OCI-LY7 (cell line): Measurements from ENCODE around the gene RPS14. TPM values are rescaled to one million over a fixed set of nuclear protein-coding genes. Genes with fewer than 3 reads are reported as not detected.

Source experiments
- BruUV-seq: library from RNA; stranded (reverse); fragments of 400-500 nt; replicated peaks from 2 replicates; lab custom pipeline; 2021; lab: Mats Ljungman, UMichigan
- CTCF ChIA-PET: fragments of 300-600 bp; sonication (Branson Sonifier 250); formaldehyde crosslinking; loops from one replicate; lab custom pipeline; 2022; ENCODE audit warnings: antibody characterized with exemption; ENCODE audit not compliant: unreplicated experiment; lab: Charles Lee
- POLR2A ChIA-PET: fragments of 300-600 bp; sonication (Branson Sonifier 250); formaldehyde crosslinking; loops from one replicate; lab custom pipeline; 2022; ENCODE audit warnings: antibody characterized with exemption; lab: Charles Lee
- DNase-seq: peaks from one replicate; pipeline ENCODE4 v3.0.0-alpha.2; 2015; ENCODE audit warnings: low spot score
- H2AFZ ChIP-seq: fragments of 200-600 bp; sonication (generic), shearing (Covaris generic); 2 replicates; pipeline ENCODE4 v1.6.1; 2014; ENCODE audit warnings: mild to moderate bottlenecking, antibody characterized with exemption, low read length, moderate library complexity
- H3K27ac ChIP-seq: fragments of 200-600 bp; sonication (generic); 2 replicates; pipeline ENCODE4 v1.5.1; 2014; ENCODE audit warnings: mixed run types, low read depth, mild to moderate bottlenecking, moderate library complexity, low read length, inconsistent platforms; ENCODE audit not compliant: poor library complexity, severe bottlenecking
- H3K36me3 ChIP-seq: fragments of 200-600 bp; sonication (generic); 2 replicates; pipeline ENCODE4 v1.6.1; 2014; ENCODE audit warnings: mild to moderate bottlenecking, antibody characterized with exemption, low read length, moderate library complexity, mixed read lengths; ENCODE audit not compliant: insufficient read depth
- H3K4me1 ChIP-seq: fragments of 200-600 bp; sonication (generic); 2 replicates; pipeline ENCODE4 v1.5.1; 2014; ENCODE audit warnings: mild to moderate bottlenecking, low read length; ENCODE audit not compliant: insufficient read depth, poor library complexity, severe bottlenecking
- H3K4me2 ChIP-seq: fragments of 200-600 bp; sonication (generic); 2 replicates; pipeline ENCODE4 v1.6.1; 2014; ENCODE audit warnings: mild to moderate bottlenecking, low read length
- H3K4me3 ChIP-seq: fragments of 200-600 bp; sonication (generic); 2 replicates; pipeline ENCODE4 v1.5.1; 2014; ENCODE audit warnings: mild to moderate bottlenecking, low read depth, low read length; ENCODE audit not compliant: poor library complexity, severe bottlenecking
- H3K79me2 ChIP-seq: fragments of 200-600 bp; sonication (generic); 2 replicates; pipeline ENCODE4 v1.6.1; 2016; ENCODE audit warnings: low read depth, mild to moderate bottlenecking, low read length, moderate library complexity, mixed read lengths; ENCODE audit not compliant: insufficient read depth
- H3K9me2 ChIP-seq: fragments of 200-600 bp; sonication (generic); 2 replicates; pipeline ENCODE4 v1.6.1; 2016; ENCODE audit warnings: mild to moderate bottlenecking, low read length, mixed read lengths; ENCODE audit not compliant: insufficient read depth
- H3K9me3 ChIP-seq: fragments of 200-600 bp; sonication (generic); 2 replicates; pipeline ENCODE4 v1.6.1; 2014; ENCODE audit warnings: mild to moderate bottlenecking, mixed run types, low read length, mixed read lengths
- H4K20me1 ChIP-seq: fragments of 200-600 bp; sonication (generic); 2 replicates; pipeline ENCODE4 v1.6.1; 2014; ENCODE audit warnings: mild to moderate bottlenecking, antibody characterized with exemption, low read length, moderate library complexity, mixed read lengths; ENCODE audit not compliant: insufficient read depth
- EZH2phosphoT487 ChIP-seq: fragments of 200-600 bp; sonication (generic); IDR thresholded peaks from 2 replicates; pipeline ENCODE4 v1.6.1; 2018; ENCODE audit warnings: low read depth, borderline replicate concordance, mild to moderate bottlenecking, mixed run types, antibody characterized with exemption, low read length, moderate library complexity, mixed read lengths
- intact Hi-C: fragments of 100-400 bp; cut with micrococcal nuclease; formaldehyde crosslinking; loops from one replicate; pipeline ENCODE4 v1.10.0; 2022; ENCODE audit not compliant: unreplicated experiment
- total RNA-seq, 2 experiments: library from RNA; depleted of rRNA in 1 of 2; stranded (reverse); fragments of >200 nt in 1 of 2; shearing (Covaris generic) in 1 of 2; gene quantifications; 2 replicates each; pipeline ENCODE4 v1.2.3, GENCODE V29; 2014 to 2022
- TF ChIP-seq, protein P1 (sequence below): fragments of 200-600 bp; sonication (generic); conservative IDR thresholded peaks from 2 replicates; pipeline ENCODE4 v1.5.1; 2014; ENCODE audit warnings: mild to moderate bottlenecking, antibody characterized with exemption, low read length, moderate library complexity, mixed read lengths

RPS14 gene
- total RNA-seq, 2 experiments from 2014 or later = 2,281 to 2,304 TPM

DNA sequence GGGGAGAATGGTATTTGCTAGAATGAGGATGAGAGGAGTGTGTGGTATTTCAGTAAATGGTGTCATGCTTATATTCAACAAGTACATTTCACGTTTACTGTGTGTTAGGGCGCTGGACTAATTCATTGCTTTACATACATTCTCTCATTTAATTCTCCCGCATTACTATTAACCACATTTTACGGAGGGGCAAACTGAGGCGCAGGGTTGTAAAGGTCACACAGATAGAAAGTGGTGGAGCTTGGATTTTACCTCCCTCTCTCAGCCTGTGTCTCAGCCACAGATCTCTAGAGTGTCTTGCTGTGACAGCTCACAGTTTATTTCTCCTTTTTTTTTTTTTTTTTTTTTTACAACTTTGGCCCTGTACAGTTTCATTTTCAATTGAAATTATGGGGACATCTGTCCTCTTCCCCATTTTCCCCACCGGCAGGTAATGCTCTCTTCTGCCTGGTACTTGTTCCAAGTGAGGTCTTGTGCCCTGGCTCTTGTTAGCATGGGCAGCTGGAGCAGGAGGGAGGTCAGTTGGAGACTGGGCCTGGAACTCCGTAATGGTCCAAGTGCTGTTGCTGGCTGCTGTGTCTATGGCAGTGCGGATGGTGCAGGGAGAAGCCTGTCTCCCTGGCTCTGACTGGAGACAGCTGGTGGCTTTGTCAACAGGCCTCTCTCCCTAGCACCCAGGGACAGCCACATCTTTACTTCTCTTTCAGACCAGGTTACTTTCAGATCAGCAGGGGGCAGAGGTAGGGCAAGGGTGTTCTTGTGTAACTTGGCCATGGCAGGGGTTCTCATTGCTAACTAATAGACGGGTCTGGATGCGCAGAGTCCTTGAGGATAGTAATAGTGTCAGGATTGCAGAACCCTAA, 37.9 kb upstream of the RPS14 start:
- intact Hi-C loops = loop anchor here (1.0 to 10.0 kb wide), 4 partner anchors 26 to 767 kb away; partner anchors contain the start of gene GM2A
- Histone ChIP-seq H3K9me3 (no peaks in the 10 kb centered on the region), H3K4me1 (peaks cover 65% of the 10 kb centered on the region), H3K9me2 (no peaks in the 10 kb centered on the region), H3K4me3 (peak overlapping the region; percentile 92), H4K20me1 (no peaks in the 10 kb centered on the region), H3K27ac (peak overlapping the region; percentile 73), H3K4me2 (peak overlapping the region; percentile 87), H3K36me3 (no peaks in the 10 kb centered on the region), H2AFZ (peak overlapping the region; percentile 47; the same call in 1 of the 2 replicates), H3K79me2 (peaks cover 43% of the 10 kb centered on the region; the same call in 1 of the 2 replicates)
- TSS peak; percentile 48 for BruUV-seq
- CTCF ChIA-PET = interaction anchor here (0.9 kb wide), 1 partner anchor 26 kb away, joined by 3 read pairs; no protein-coding TSS in a partner anchor
- peak; percentile 79 for DNase-seq
- TF ChIP-seq EZH2phosphoT487 = no peak
- TF ChIP-seq, protein P1, sequence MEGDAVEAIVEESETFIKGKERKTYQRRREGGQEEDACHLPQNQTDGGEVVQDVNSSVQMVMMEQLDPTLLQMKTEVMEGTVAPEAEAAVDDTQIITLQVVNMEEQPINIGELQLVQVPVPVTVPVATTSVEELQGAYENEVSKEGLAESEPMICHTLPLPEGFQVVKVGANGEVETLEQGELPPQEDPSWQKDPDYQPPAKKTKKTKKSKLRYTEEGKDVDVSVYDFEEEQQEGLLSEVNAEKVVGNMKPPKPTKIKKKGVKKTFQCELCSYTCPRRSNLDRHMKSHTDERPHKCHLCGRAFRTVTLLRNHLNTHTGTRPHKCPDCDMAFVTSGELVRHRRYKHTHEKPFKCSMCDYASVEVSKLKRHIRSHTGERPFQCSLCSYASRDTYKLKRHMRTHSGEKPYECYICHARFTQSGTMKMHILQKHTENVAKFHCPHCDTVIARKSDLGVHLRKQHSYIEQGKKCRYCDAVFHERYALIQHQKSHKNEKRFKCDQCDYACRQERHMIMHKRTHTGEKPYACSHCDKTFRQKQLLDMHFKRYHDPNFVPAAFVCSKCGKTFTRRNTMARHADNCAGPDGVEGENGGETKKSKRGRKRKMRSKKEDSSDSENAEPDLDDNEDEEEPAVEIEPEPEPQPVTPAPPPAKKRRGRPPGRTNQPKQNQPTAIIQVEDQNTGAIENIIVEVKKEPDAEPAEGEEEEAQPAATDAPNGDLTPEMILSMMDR = peak; percentile 77
- POLR2A ChIA-PET = interaction anchor here (0.6 to 3.1 kb wide), 9 partner anchors 10 to 769 kb away, joined by 3 to 10 read pairs (median 6); partner anchors contain the start of gene TNIP1

DNA sequence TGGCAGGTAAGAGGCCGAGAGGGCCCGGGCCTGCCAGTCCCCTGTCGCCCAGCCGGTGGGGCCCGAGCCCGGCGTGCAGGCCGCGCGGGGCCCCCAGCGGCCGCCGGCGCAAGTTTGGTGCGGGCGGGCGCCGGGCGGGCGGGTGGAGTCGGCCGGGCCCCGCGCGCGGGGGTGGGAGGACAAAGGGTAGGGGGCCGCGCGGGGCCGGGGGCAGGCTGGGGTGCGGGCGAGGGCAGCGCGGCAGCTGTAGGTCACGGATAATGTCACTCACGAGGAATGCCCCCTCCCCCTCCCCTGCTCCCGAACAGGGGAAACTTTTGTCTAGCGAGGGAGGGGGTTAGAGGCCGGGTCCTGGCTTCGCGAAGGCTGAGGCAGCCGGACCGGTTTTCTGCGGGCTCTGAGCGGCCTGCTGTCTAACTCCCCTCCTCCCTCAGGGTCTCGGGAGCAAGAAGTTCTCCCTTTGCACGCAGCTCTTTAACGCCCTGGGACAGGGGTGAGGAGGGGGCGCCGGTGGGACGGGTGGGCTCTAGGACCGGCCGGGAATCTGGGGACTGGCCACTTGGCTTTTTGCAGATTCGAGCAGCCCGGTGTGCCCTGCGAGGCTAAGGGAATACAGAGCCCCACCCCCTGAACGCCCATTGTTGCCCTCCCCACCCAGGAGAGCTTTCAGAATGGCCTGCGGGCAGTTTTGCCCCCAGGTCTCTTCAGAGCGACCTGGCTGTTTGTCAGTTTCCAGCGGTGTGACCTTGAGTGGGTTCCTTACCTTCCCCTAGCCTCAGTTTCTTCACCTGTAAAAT, 37.1 kb upstream of the RPS14 start:
- ChIA-PET CTCF (interaction anchor here (0.8 kb wide), 1 partner anchor 26 kb away, joined by 4 read pairs; no protein-coding TSS in a partner anchor), POLR2A (interaction anchor here (0.6 to 1.8 kb wide), 8 partner anchors 9 to 770 kb away, joined by 3 to 10 read pairs (median 6); no protein-coding TSS in a partner anchor)
- Histone ChIP-seq H3K27ac (peak overlapping the region; percentile 73), H4K20me1 (no peaks in the 10 kb centered on the region), H3K4me2 (peak overlapping the region; percentile 87), H2AFZ (peak overlapping the region; percentile 47; the same call in 1 of the 2 replicates), H3K4me3 (peak overlapping the region; percentile 92), H3K79me2 (peaks cover 43% of the 10 kb centered on the region; the same call in 1 of the 2 replicates), H3K9me2 (no peaks in the 10 kb centered on the region), H3K4me1 (peaks cover 57% of the 10 kb centered on the region), H3K9me3 (no peaks in the 10 kb centered on the region), H3K36me3 (no peaks in the 10 kb centered on the region)
- no TSS peak for BruUV-seq
- intact Hi-C loops = loop anchor here (1.0 to 10.0 kb wide), 4 partner anchors 25 to 768 kb away; partner anchors contain the start of gene GM2A
- TF ChIP-seq EZH2phosphoT487 = no peak
- TF ChIP-seq, protein P1 = no peak
- peak; percentile 79 for DNase-seq
